Left lung (tissue), 10 donors: ENCODE measurements around the gene ALPG. TPM values are rescaled to one million over a fixed set of nuclear protein-coding genes. Genes with fewer than 3 reads are reported as not detected.
A peak's percentile ranks its signal among the peaks of the same experiment; 100 is the strongest.
"Not testable (repeated sequence)": the region's sequence is repeated elsewhere in the genome, so short reads cannot be mapped to it uniquely, and the experiment has no call there.

Source experiments
- ATAC-seq: fragments of 200-7000 bp; cut with Tn5 transposase; one replicate; pipeline ENCODE4 v1.9.1; 2020; ENCODE audit warnings: moderate library complexity
- DNase-seq, 4 donors: peaks; one replicate each; pipeline ENCODE4 v3.0.0-alpha.2; 2013 to 2020
- H3K27ac ChIP-seq, 2 donors: fragments of 200-600 bp; sonication (generic) in 1 of 2; one replicate each; pipeline versions ENCODE4 v1.5.0 to v1.8.0; 2020 to 2021
- H3K27me3 ChIP-seq, 2 donors: fragments of 200-600 bp; sonication (generic) in 1 of 2; one replicate each; pipeline versions ENCODE4 v1.5.0 to v1.8.0; 2020 to 2021
- H3K36me3 ChIP-seq, 2 donors: fragments of 200-600 bp; sonication (generic) in 1 of 2; one replicate each; pipeline versions ENCODE4 v1.5.0 to v1.8.0; 2020 to 2021
- H3K4me1 ChIP-seq, 2 donors: fragments of 200-600 bp; one replicate each; pipeline ENCODE4 v1.8.0; 2021
- H3K4me3 ChIP-seq, 2 donors: fragments of 200-600 bp; sonication (generic) in 1 of 2; one replicate each; pipeline versions ENCODE4 v1.5.0 to v1.8.0; 2020 to 2021; ENCODE audit warnings: mild to moderate bottlenecking in 1 of 2
- H3K9me3 ChIP-seq, 2 donors: fragments of 200-600 bp; sonication (generic) in 1 of 2; one replicate each; pipeline versions ENCODE4 v1.5.0 to v1.8.0; 2020 to 2021
- CTCF ChIP-seq, 2 donors: fragments of 200-600 bp; sonication (generic) in 1 of 2; IDR thresholded peaks; one replicate each; pipeline versions ENCODE4 v1.5.0 to v1.8.0; 2021; ENCODE audit warnings: antibody characterized with exemption in 2 of 2
- intact Hi-C, 2 donors: fragments of 100-400 bp; cut with DNase I; formaldehyde crosslinking; loops; one replicate each; pipeline versions ENCODE4 v1.11.2 to v1.14.2; 2022
- polyA plus RNA-seq, 6 donors: library from polyadenylated mRNA; unstranded; fragments of 120-200 nt; gene quantifications; one replicate each; pipeline ENCODE4 v1.2.1, GENCODE V29; 2013; ENCODE audit not compliant: insufficient read length in 6 of 6
- total RNA-seq, 2 donors: library from RNA; stranded (reverse); fragmentation: NEBNext Ultra II Directional; extraction: Animal tissue kit (Norgen Biotek cat#: 25700); gene quantifications; one replicate each; pipeline ENCODE4 v1.2.1, GENCODE V29; 2021
- donor health status: DM: no; HTN: yes; CAD: no.
- donor health status: DM: no; HTN: no; CAD: no.

The ALPG gene
- total and polyA plus RNA-seq, 8 donors, result 0.08 to 0.16 TPM; not detected in 6

- intact Hi-C loops, result no loop called here
- TF ChIP-seq CTCF (IDR thresholded peaks at IDR 0.05), result no peak
- Histone ChIP-seq H3K36me3 (no peaks in the 10 kb centered on the region), H3K9me3 (peaks cover 0 to 6% of the 10 kb centered on the region in 2 donors), H3K4me1 (peaks cover 0 to 5% of the 10 kb centered on the region in 2 donors), H3K27me3 (no peaks in the 10 kb centered on the region), H3K27ac (no peak overlapping the region), H3K4me3 (peak overlapping the region in 1 of 2 donors; percentile 11)
- DNase-seq (no peak), ATAC-seq (peak; percentile 23)
These were observed 42.6 kb upstream of the ALPG start for GRCh38 chr2:232363784-232364615.

- H3K36me3 ChIP-seq, ATAC-seq, H3K27ac ChIP-seq, intact Hi-C loops, DNase-seq, H3K27me3 ChIP-seq, H3K9me3 ChIP-seq, H3K4me3 ChIP-seq, H3K4me1 ChIP-seq: not testable (repeated sequence)
These were observed 41.6 kb upstream of the ALPG start for GRCh38 chr2:232364806-232365594.

GRCh38 chr2:232365621-232366321, 40.9 kb upstream of the ALPG start:
- Histone ChIP-seq H3K36me3 (no peaks in the 10 kb centered on the region), H3K4me3 (no peak overlapping the region), H3K9me3 (peaks cover 0 to 6% of the 10 kb centered on the region in 2 donors), H3K27ac (no peak overlapping the region), H3K27me3 (no peaks in the 10 kb centered on the region), H3K4me1 (peaks cover 0 to 5% of the 10 kb centered on the region in 2 donors)
- TF ChIP-seq CTCF (IDR thresholded peaks at IDR 0.05), result no peak
- DNase-seq (no peak), ATAC-seq (peak; percentile 67)
- intact Hi-C loops, result no loop called here

GRCh38 chr2:232366461-232366860, 40.2 kb upstream of the ALPG start:
- H3K27me3 ChIP-seq, H3K27ac ChIP-seq, H3K36me3 ChIP-seq, DNase-seq, H3K4me3 ChIP-seq, H3K9me3 ChIP-seq, ATAC-seq, H3K4me1 ChIP-seq, intact Hi-C loops: not testable (repeated sequence)

- H3K4me3 ChIP-seq, result no peak overlapping the region
- intact Hi-C loops, result no loop called here
- no peak overlapping the region for H3K27ac ChIP-seq
- no peak for TF ChIP-seq CTCF (IDR thresholded peaks at IDR 0.05)
- no peaks in the 10 kb centered on the region for H3K36me3 ChIP-seq
- DNase-seq (no peak), ATAC-seq (no peak)
- peaks cover 0 to 5% of the 10 kb centered on the region in 2 donors for H3K4me1 ChIP-seq
- H3K27me3 ChIP-seq, result no peaks in the 10 kb centered on the region
- peaks cover 0 to 5% of the 10 kb centered on the region in 2 donors for H3K9me3 ChIP-seq
These were observed 39.6 kb upstream of the ALPG start for GRCh38 chr2:232367016-232367415.
